Tibial nerve (tissue), 4 donors: ENCODE results near the gene PTPN14.

Source experiments
- EP300 ChIP-seq, 2 donors: sonication (generic); formaldehyde crosslinking; IDR thresholded peaks; one replicate each; pipeline ENCODE4 v1.6.1; 2017; ENCODE audit warnings: antibody characterized with exemption in 2 of 2, mild to moderate bottlenecking in 1 of 2
- POLR2A ChIP-seq, 2 donors: fragments of 450-650 bp; IDR thresholded peaks; one replicate each; pipeline ENCODE4 v1.6.1; 2017; ENCODE audit warnings: antibody characterized with exemption in 2 of 2, mild to moderate bottlenecking in 2 of 2, moderate library complexity in 2 of 2
- TF ChIP-seq, protein P1 (sequence below), 5 experiments: fragments of 200-600 bp in 3 of 5; fragments of 450-650 bp in 2 of 5; sonication (generic) in 3 of 5; IDR thresholded peaks; one replicate each; pipeline ENCODE4 v1.5.1; 2016 to 2019; ENCODE audit warnings: antibody characterized with exemption in 5 of 5, mild to moderate bottlenecking in 3 of 5, moderate library complexity in 2 of 5

DNA sequence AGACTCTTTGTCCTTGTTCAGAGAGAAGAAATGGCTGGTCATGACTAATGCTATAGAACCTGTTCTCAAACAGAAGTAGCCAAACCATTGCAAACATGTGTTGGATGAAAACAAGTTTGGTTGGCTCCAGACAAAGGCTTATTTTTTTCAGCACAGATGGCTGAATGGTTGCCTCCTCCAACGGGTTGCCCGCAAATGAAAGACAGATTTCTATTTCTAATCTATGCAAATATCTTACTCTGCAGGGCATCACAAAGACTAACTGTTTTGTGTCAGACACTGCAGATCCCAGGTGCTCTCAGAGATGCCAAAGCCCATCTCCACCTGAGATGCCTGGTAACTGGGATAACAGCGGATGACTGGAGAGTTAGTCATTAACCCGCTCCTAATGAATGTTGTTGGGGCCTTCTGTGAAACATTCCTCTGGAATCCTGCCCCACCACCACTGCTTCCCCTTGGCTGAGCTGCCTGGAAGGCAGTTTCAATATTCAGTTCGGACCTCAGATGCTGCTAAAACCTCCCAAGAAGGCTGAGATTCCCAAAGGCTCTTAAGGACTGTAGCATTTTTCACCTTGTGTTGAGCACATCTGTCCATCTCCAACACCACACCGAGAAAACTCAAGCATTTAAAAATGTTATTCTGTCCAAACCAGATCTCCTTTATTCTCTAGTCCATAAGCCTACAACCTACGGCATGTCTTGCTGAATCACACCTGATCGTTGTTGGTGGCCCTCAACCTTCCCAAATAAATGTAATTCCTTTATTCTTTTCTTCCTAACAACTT is 104.4 kb downstream of the PTPN14 start:
- TF ChIP-seq, protein P1, sequence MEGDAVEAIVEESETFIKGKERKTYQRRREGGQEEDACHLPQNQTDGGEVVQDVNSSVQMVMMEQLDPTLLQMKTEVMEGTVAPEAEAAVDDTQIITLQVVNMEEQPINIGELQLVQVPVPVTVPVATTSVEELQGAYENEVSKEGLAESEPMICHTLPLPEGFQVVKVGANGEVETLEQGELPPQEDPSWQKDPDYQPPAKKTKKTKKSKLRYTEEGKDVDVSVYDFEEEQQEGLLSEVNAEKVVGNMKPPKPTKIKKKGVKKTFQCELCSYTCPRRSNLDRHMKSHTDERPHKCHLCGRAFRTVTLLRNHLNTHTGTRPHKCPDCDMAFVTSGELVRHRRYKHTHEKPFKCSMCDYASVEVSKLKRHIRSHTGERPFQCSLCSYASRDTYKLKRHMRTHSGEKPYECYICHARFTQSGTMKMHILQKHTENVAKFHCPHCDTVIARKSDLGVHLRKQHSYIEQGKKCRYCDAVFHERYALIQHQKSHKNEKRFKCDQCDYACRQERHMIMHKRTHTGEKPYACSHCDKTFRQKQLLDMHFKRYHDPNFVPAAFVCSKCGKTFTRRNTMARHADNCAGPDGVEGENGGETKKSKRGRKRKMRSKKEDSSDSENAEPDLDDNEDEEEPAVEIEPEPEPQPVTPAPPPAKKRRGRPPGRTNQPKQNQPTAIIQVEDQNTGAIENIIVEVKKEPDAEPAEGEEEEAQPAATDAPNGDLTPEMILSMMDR (IDR thresholded peaks at IDR 0.05), result no peak
- TF ChIP-seq POLR2A (IDR thresholded peaks at IDR 0.05) (no peak), EP300 (IDR thresholded peaks at IDR 0.05) (no peak)
